H1 (cell line): ENCODE data around the gene CAMTA1. TPM values are rescaled to one million over a fixed set of nuclear protein-coding genes. Genes with fewer than 3 reads are reported as not detected.

ENCODE experiments used
- CTCF ChIA-PET: fragments of 300-600 bp; sonication (Branson Sonifier 250); formaldehyde crosslinking; loops from one replicate; lab custom pipeline; 2021; ENCODE audit not compliant: partially characterized antibody; lab: Charles Lee
- POLR2A ChIA-PET: fragments of 300-600 bp; sonication (Branson Sonifier 250); formaldehyde crosslinking; loops from one replicate; lab custom pipeline; 2021; ENCODE audit warnings: inconsistent platforms; ENCODE audit not compliant: partially characterized antibody; lab: Charles Lee
- DNase-seq, 2 experiments: peaks; one replicate each; pipeline versions ENCODE4 v3.0.0 to v3.0.0-alpha.2; 2010 to 2022; ENCODE audit warnings: low spot score in 2 of 2, low read depth in 1 of 2, mixed read lengths in 1 of 2
- FAIRE-seq: peaks from 2 replicates; lab custom pipeline; 2011; peaks lifted over from hg19 to GRCh38; lab: Jason Lieb, UNC
- H2AFZ ChIP-seq: 2 replicates; pipeline ENCODE4 v1.8.1; 2012; ENCODE audit warnings: low read length, inconsistent platforms
- H2AK5ac ChIP-seq: 2 replicates; pipeline ENCODE4 v1.6.1; 2013; ENCODE audit warnings: low read depth, low read length
- H2BK120ac ChIP-seq: replicated peaks from 2 replicates; pipeline ENCODE3; 2013; ENCODE audit warnings: low read depth, low read length, inconsistent platforms
- H2BK12ac ChIP-seq: 2 replicates; pipeline ENCODE4 v1.6.1; 2013; ENCODE audit warnings: low read depth, low read length
- H2BK15ac ChIP-seq: 2 replicates; pipeline ENCODE4 v1.6.1; 2013; ENCODE audit warnings: low read length
- H2BK20ac ChIP-seq: 2 replicates; pipeline ENCODE4 v1.6.1; 2013; ENCODE audit warnings: low read length
- H2BK5ac ChIP-seq: 2 replicates; pipeline ENCODE4 v1.6.1; 2013; ENCODE audit warnings: low read depth, low read length
- H3K14ac ChIP-seq: 2 replicates; pipeline ENCODE4 v1.6.1; 2013; ENCODE audit warnings: inconsistent platforms; ENCODE audit not compliant: insufficient read length
- H3K18ac ChIP-seq: 2 replicates; pipeline ENCODE4 v1.6.1; 2013; ENCODE audit warnings: low read length; ENCODE audit errors: extremely low read depth
- H3K23ac ChIP-seq: 2 replicates; pipeline ENCODE4 v1.6.1; 2013; ENCODE audit warnings: inconsistent platforms; ENCODE audit not compliant: insufficient read length
- H3K23me2 ChIP-seq: 2 replicates; pipeline ENCODE4 v1.6.1; 2013; ENCODE audit warnings: low read depth, low read length
- H3K27ac ChIP-seq: 2 replicates; pipeline ENCODE4 v1.6.1; 2011; ENCODE audit warnings: low read depth, low read length, inconsistent platforms
- H3K27me3 ChIP-seq, 4 experiments: replicated peaks in 1 of 4; 1 replicate in 1 of 4; 2 replicates in 3 of 4; pipeline versions ENCODE4 v1.6.1 to v1.8.1; 2011 to 2013; ENCODE audit warnings: low read length in 3 of 4, mild to moderate bottlenecking in 3 of 4, inconsistent platforms in 2 of 4, mixed read lengths in 2 of 4, moderate library complexity in 1 of 4; ENCODE audit not compliant: control insufficient read depth in 3 of 4, insufficient read depth in 3 of 4; ENCODE audit errors: extremely low read depth in 1 of 4
- H3K36me3 ChIP-seq, 4 experiments: 2 replicates each; pipeline versions ENCODE4 v1.6.1 to v1.8.1; 2011 to 2013; ENCODE audit warnings: mild to moderate bottlenecking in 4 of 4, low read length in 3 of 4, moderate library complexity in 2 of 4, control low read depth in 1 of 4, inconsistent platforms in 1 of 4; ENCODE audit not compliant: insufficient read depth in 4 of 4, control insufficient read depth in 2 of 4
- H3K4ac ChIP-seq: replicated peaks from 2 replicates; pipeline ENCODE3; 2013; ENCODE audit warnings: low read length, low read depth, mixed read lengths, inconsistent platforms; ENCODE audit not compliant: insufficient read length
- H3K4me1 ChIP-seq, 4 experiments: replicated peaks in 1 of 4; 1 replicate in 1 of 4; 2 replicates in 3 of 4; pipeline versions ENCODE4 v1.6.1 to v1.8.1; 2011 to 2013; ENCODE audit warnings: low read length in 3 of 4, inconsistent platforms in 2 of 4, mixed read lengths in 1 of 4; ENCODE audit not compliant: insufficient read depth in 4 of 4, control insufficient read depth in 3 of 4
- H3K4me2 ChIP-seq, 2 experiments: 2 replicates each; pipeline versions ENCODE4 v1.6.1 to v1.8.1; 2011 to 2013; ENCODE audit warnings: low read depth in 2 of 2, low read length in 2 of 2, control low read depth in 1 of 2, inconsistent platforms in 1 of 2, mild to moderate bottlenecking in 1 of 2; ENCODE audit not compliant: insufficient read depth in 1 of 2
- H3K4me3 ChIP-seq, 4 experiments: fragments of 200-600, 300-600 bp in 1 of 4; sonication (generic), shearing (Covaris generic), sonication (Bioruptor Twin) in 1 of 4; 2 replicates each; pipeline versions ENCODE4 v1.5.1 to v1.8.1; 2011 to 2016; ENCODE audit warnings: low read length in 4 of 4, low read depth in 3 of 4, control low read depth in 2 of 4, inconsistent platforms in 2 of 4, mild to moderate bottlenecking in 2 of 4, mixed read lengths in 1 of 4, moderate library complexity in 1 of 4; ENCODE audit not compliant: insufficient read depth in 2 of 4; ENCODE audit errors: extremely low read depth in 1 of 4
- H3K56ac ChIP-seq: replicated peaks from 2 replicates; pipeline ENCODE3; 2013; ENCODE audit warnings: low read depth, mild to moderate bottlenecking, mixed read lengths, low read length, inconsistent platforms; ENCODE audit not compliant: insufficient read length
- H3K79me1 ChIP-seq: 2 replicates; pipeline ENCODE4 v1.6.1; 2013; ENCODE audit warnings: low read depth, low read length, control low read depth
- H3K79me2 ChIP-seq, 2 experiments: 2 replicates each; pipeline versions ENCODE4 v1.6.1 to v1.8.1; 2012 to 2013; ENCODE audit warnings: low read length in 2 of 2, mild to moderate bottlenecking in 2 of 2, inconsistent platforms in 1 of 2; ENCODE audit not compliant: insufficient read depth in 2 of 2, control insufficient read depth in 1 of 2
- H3K9ac ChIP-seq, 4 experiments: replicated peaks in 1 of 4; 1 replicate in 1 of 4; 2 replicates in 3 of 4; pipeline versions ENCODE4 v1.6.1 to v1.8.1; 2011 to 2013; ENCODE audit warnings: low read depth in 3 of 4, low read length in 3 of 4, control low read depth in 2 of 4, mild to moderate bottlenecking in 2 of 4, moderate library complexity in 2 of 4, inconsistent platforms in 1 of 4; ENCODE audit errors: extremely low read depth in 1 of 4
- H3K9me3 ChIP-seq, 2 experiments: 2 replicates each; pipeline versions ENCODE4 v1.6.1 to v1.8.1; 2012 to 2013; ENCODE audit warnings: mild to moderate bottlenecking in 2 of 2, moderate library complexity in 2 of 2, control low read depth in 1 of 2, inconsistent platforms in 1 of 2, low read depth in 1 of 2, low read length in 1 of 2, mixed read lengths in 1 of 2; ENCODE audit not compliant: insufficient read depth in 2 of 2
- H4K20me1 ChIP-seq, 2 experiments: replicated peaks in 1 of 2; 2 replicates each; pipeline versions ENCODE3 to v1.8.1; 2011 to 2013; ENCODE audit warnings: inconsistent platforms in 2 of 2, low read length in 2 of 2, mild to moderate bottlenecking in 1 of 2; ENCODE audit not compliant: insufficient read depth in 2 of 2, control insufficient read depth in 1 of 2
- H4K5ac ChIP-seq: 2 replicates; pipeline ENCODE4 v1.6.1; 2013; ENCODE audit warnings: low read length, low read depth, mixed read lengths, inconsistent platforms; ENCODE audit not compliant: insufficient read length
- H4K8ac ChIP-seq: 2 replicates; pipeline ENCODE4 v1.8.0; 2013; ENCODE audit warnings: mild to moderate bottlenecking, moderate library complexity, low read length, inconsistent platforms; ENCODE audit not compliant: insufficient read depth; ENCODE audit errors: extremely low read depth
- H4K91ac ChIP-seq: replicated peaks from 2 replicates; pipeline ENCODE3; 2013; ENCODE audit warnings: low read length, mixed read lengths, inconsistent platforms; ENCODE audit not compliant: insufficient read length
- EZH2 ChIP-seq: fragments of 200-600 bp; sonication (generic); IDR thresholded peaks from 2 replicates; pipeline ENCODE4 v1.7.1; 2012; ENCODE audit warnings: low read depth, mild to moderate bottlenecking, moderate library complexity, low read length, inconsistent platforms; ENCODE audit not compliant: severe bottlenecking
- SIN3A ChIP-seq, 2 experiments: IDR thresholded peaks in 1 of 2; conservative IDR thresholded peaks in 1 of 2; 2 replicates each; pipeline ENCODE4 v1.6.1; 2011 to 2012; ENCODE audit warnings: low read length in 2 of 2, improper control_type of control experiment in 1 of 2, low read depth in 1 of 2, mild to moderate bottlenecking in 1 of 2
- TEAD4 ChIP-seq: IDR thresholded peaks from 2 replicates; pipeline ENCODE4 v1.6.1; 2012; ENCODE audit warnings: low read depth, low read length, inconsistent platforms, mixed read lengths
- WGBS, 2 experiments: shearing (Covaris generic) in 1 of 2; methylation state at CpG; one replicate each; pipeline versions ENCODE4 v1.1.6 to v1.1.7; 2013 to 2015; ENCODE audit warnings: low lambda C conversion rate in 2 of 2, mixed read lengths in 2 of 2, inconsistent platforms in 1 of 2, low coverage in 1 of 2, missing lambda C conversion rate in 1 of 2; ENCODE audit not compliant: insufficient replicate concordance in 2 of 2, insufficient coverage in 1 of 2, insufficient read length in 1 of 2; ENCODE audit errors: extremely low coverage in 1 of 2, missing lambda C conversion rate in 1 of 2; 5-methylcytosine and 5-hydroxymethylcytosine counted together
- polyA plus RNA-seq, 7 experiments: library from polyadenylated mRNA; depleted of rRNA in 3 of 7; stranded (reverse) in 5 of 7; unstranded in 2 of 7; fragments of >200 nt in 5 of 7; fragments of 200-250 nt in 2 of 7; gene quantifications; 1 replicate in 5 of 7; 2 replicates in 1 of 7; 4 replicates in 1 of 7; pipeline versions ENCODE4 v1.2.1 to v1.2.3, GENCODE V29; 2011 to 2013; ENCODE audit warnings: missing spikeins in 2 of 7, mixed read lengths in 2 of 7
- total RNA-seq: library from RNA; stranded (reverse); fragmentation: NEBNext Ultra II Directional; extraction: Animal tissue kit (Norgen Biotek cat#: 25700); gene quantifications from 2 replicates; pipeline ENCODE4 v1.2.1, GENCODE V29; 2021

CAMTA1 gene
- total and polyA plus RNA-seq, 2 of the 8 experiments (the other 6 are each of a cell fraction or from before 2014, with no cell fraction given), result 65.0 to 119 TPM

GRCh38 chr1:7616076-7616832 lies 831.0 kb downstream of the CAMTA1 start:
- Histone ChIP-seq H3K27me3 (no peaks in the 10 kb centered on the region), H2BK120ac (no peak overlapping the region), H2BK12ac (no peak overlapping the region), H2AFZ (no peak overlapping the region), H4K20me1 (no peaks in the 10 kb centered on the region), H3K4me2 (no peak overlapping the region), H3K9me3 (no peaks in the 10 kb centered on the region), H4K8ac (no peak overlapping the region), H3K23ac (no peak overlapping the region), H2BK20ac (no peak overlapping the region), H3K56ac (no peak overlapping the region), H3K18ac (no peak overlapping the region), H4K5ac (no peak overlapping the region), H2BK15ac (no peak overlapping the region), H3K36me3 (no peaks in the 10 kb centered on the region), H3K23me2 (no peaks in the 10 kb centered on the region), H3K9ac (no peak overlapping the region)
- WGBS, 2 experiments, result 53% methylated on average over 14 of the region's 14 CpGs; no CpG with 5 or more reads in 1 of the 2 experiments
- POLR2A ChIA-PET, result no interaction called here
- TF ChIP-seq EZH2 (no peak), TEAD4 (peak; percentile 16; the same call in 1 of the 2 replicates), SIN3A (conservative IDR thresholded peaks at IDR 0.05 in 1 of 2, IDR thresholded peaks at IDR 0.05 in 1 of 2; ENCODE audit: low read depth in 1 of 2, low read length in 2 of 2) (0 out of 4 replicates have a peak, but pooled peaks of 1 of the 2 experiments have one; percentile 43)
- TF ChIP-seq, all 59 proteins: peak for 2
- DNase-seq, result peak in 1 of 2 experiments; percentile 90
- H3K4me1 ChIP-seq, result no peaks in the 10 kb centered on the region; a peak in 1 of 7 replicates
- no peak overlapping the region for H4K91ac ChIP-seq
- CTCF ChIA-PET, result interaction anchor here (0.9 kb wide), 1 partner anchor 42 kb away, joined by 3 read pairs; no protein-coding TSS in a partner anchor
- no peak overlapping the region for H3K14ac ChIP-seq
- H3K79me2 ChIP-seq, result no peaks in the 10 kb centered on the region
- no peak for FAIRE-seq
- H3K27ac ChIP-seq, result no peak overlapping the region
- no peak overlapping the region for H3K4me3 ChIP-seq
- no peak overlapping the region for H2BK5ac ChIP-seq
- no peak overlapping the region for H3K4ac ChIP-seq
- no peaks in the 10 kb centered on the region for H3K79me1 ChIP-seq
- no peak overlapping the region for H2AK5ac ChIP-seq
